ENCODE results near the gene CCNL1.

The CCNL1 gene

GRCh38 chr3:157127831-157128767 is 31.8 kb downstream of the CCNL1 start:
- H3K27me3 ChIP-seq (ENCODE audit: insufficient read depth, low read length) = no peaks in the 10 kb centered on the region
- H3K9ac ChIP-seq (ENCODE audit: low read depth, low read length) = no peak overlapping the region
- no peaks in the 10 kb centered on the region for H3K36me3 ChIP-seq (ENCODE audit: insufficient read depth, low read depth, low read length)
- H3K4me3 ChIP-seq (ENCODE audit: low read length) = no peak overlapping the region
- peaks cover 11% of the 10 kb centered on the region; the same call in 1 of the 2 replicates for H3K4me1 ChIP-seq (ENCODE audit: insufficient read depth, low read length)
- H3K9me3 ChIP-seq (ENCODE audit: insufficient read depth, low read depth, low read length) = no peaks in the 10 kb centered on the region
- H3K27ac ChIP-seq (ENCODE audit: low read length) = no peak overlapping the region

GRCh38 chr3:157127268-157127667 is 32.7 kb downstream of the CCNL1 start:
- Histone ChIP-seq H3K9ac (ENCODE audit: low read depth, low read length) (no peak overlapping the region), H3K27me3 (ENCODE audit: insufficient read depth, low read length) (no peaks in the 10 kb centered on the region), H3K4me1 (ENCODE audit: insufficient read depth, low read length) (peaks cover 11% of the 10 kb centered on the region; the same call in 1 of the 2 replicates), H3K36me3 (ENCODE audit: insufficient read depth, low read depth, low read length) (no peaks in the 10 kb centered on the region), H3K9me3 (ENCODE audit: insufficient read depth, low read depth, low read length) (no peaks in the 10 kb centered on the region), H3K4me3 (ENCODE audit: low read length) (no peak overlapping the region), H3K27ac (ENCODE audit: low read length) (no peak overlapping the region)

GRCh38 chr3:157126365-157126764 is 33.6 kb downstream of the CCNL1 start:
- Histone ChIP-seq H3K4me1 (ENCODE audit: insufficient read depth, low read length) (peaks cover 11% of the 10 kb centered on the region; the same call in 1 of the 2 replicates), H3K27ac (ENCODE audit: low read length) (no peak overlapping the region), H3K27me3 (ENCODE audit: insufficient read depth, low read length) (no peaks in the 10 kb centered on the region), H3K36me3 (ENCODE audit: insufficient read depth, low read depth, low read length) (no peaks in the 10 kb centered on the region), H3K9me3 (ENCODE audit: insufficient read depth, low read depth, low read length) (no peaks in the 10 kb centered on the region), H3K4me3 (ENCODE audit: low read length) (no peak overlapping the region), H3K9ac (ENCODE audit: low read depth, low read length) (no peak overlapping the region)

GRCh38 chr3:157125101-157125500 is 34.8 kb downstream of the CCNL1 start:
- H3K4me3 ChIP-seq (ENCODE audit: low read length) = no peak overlapping the region
- H3K36me3 ChIP-seq (ENCODE audit: insufficient read depth, low read depth, low read length) = no peaks in the 10 kb centered on the region
- no peaks in the 10 kb centered on the region for H3K27me3 ChIP-seq (ENCODE audit: insufficient read depth, low read length)
- H3K27ac ChIP-seq (ENCODE audit: low read length) = no peak overlapping the region
- no peaks in the 10 kb centered on the region for H3K9me3 ChIP-seq (ENCODE audit: insufficient read depth, low read depth, low read length)
- H3K4me1 ChIP-seq (ENCODE audit: insufficient read depth, low read length) = peaks cover 8% of the 10 kb centered on the region; the same call in 1 of the 2 replicates
- no peak overlapping the region for H3K9ac ChIP-seq (ENCODE audit: low read depth, low read length)

- Histone ChIP-seq H3K9ac (ENCODE audit: low read depth, low read length) (no peak overlapping the region), H3K9me3 (ENCODE audit: insufficient read depth, low read depth, low read length) (no peaks in the 10 kb centered on the region), H3K27me3 (ENCODE audit: insufficient read depth, low read length) (no peaks in the 10 kb centered on the region), H3K27ac (ENCODE audit: low read length) (no peak overlapping the region), H3K4me3 (ENCODE audit: low read length) (no peak overlapping the region), H3K36me3 (ENCODE audit: insufficient read depth, low read depth, low read length) (no peaks in the 10 kb centered on the region), H3K4me1 (ENCODE audit: insufficient read depth, low read length) (no peaks in the 10 kb centered on the region)
Observed at GRCh38 chr3:157123621-157124020, 36.3 kb downstream of the CCNL1 start.

GRCh38 chr3:157122832-157123427 is 37.0 kb downstream of the CCNL1 start:
- no peak overlapping the region for H3K4me3 ChIP-seq (ENCODE audit: low read length)
- no peaks in the 10 kb centered on the region for H3K9me3 ChIP-seq (ENCODE audit: insufficient read depth, low read depth, low read length)
- H3K9ac ChIP-seq (ENCODE audit: low read depth, low read length) = no peak overlapping the region
- H3K36me3 ChIP-seq (ENCODE audit: insufficient read depth, low read depth, low read length) = no peaks in the 10 kb centered on the region
- no peak overlapping the region for H3K27ac ChIP-seq (ENCODE audit: low read length)
- H3K4me1 ChIP-seq (ENCODE audit: insufficient read depth, low read length) = no peaks in the 10 kb centered on the region
- no peaks in the 10 kb centered on the region for H3K27me3 ChIP-seq (ENCODE audit: insufficient read depth, low read length)

GRCh38 chr3:157122116-157122515 is 37.8 kb downstream of the CCNL1 start:
- no peak overlapping the region for H3K27ac ChIP-seq (ENCODE audit: low read length)
- H3K4me1 ChIP-seq (ENCODE audit: insufficient read depth, low read length) = no peaks in the 10 kb centered on the region
- no peak overlapping the region for H3K9ac ChIP-seq (ENCODE audit: low read depth, low read length)

GRCh38 chr3:157121522-157121921 is 38.4 kb downstream of the CCNL1 start:
- no peak overlapping the region for H3K27ac ChIP-seq (ENCODE audit: low read length)
- H3K36me3 ChIP-seq (ENCODE audit: insufficient read depth, low read depth, low read length) = no peaks in the 10 kb centered on the region
- no peaks in the 10 kb centered on the region for H3K27me3 ChIP-seq (ENCODE audit: insufficient read depth, low read length)
- no peaks in the 10 kb centered on the region for H3K9me3 ChIP-seq (ENCODE audit: insufficient read depth, low read depth, low read length)
- H3K9ac ChIP-seq (ENCODE audit: low read depth, low read length) = no peak overlapping the region
- H3K4me3 ChIP-seq (ENCODE audit: low read length) = no peak overlapping the region
- H3K4me1 ChIP-seq (ENCODE audit: insufficient read depth, low read length) = no peaks in the 10 kb centered on the region

More at GRCh38 chr3:157122116-157122515, 37.8 kb downstream of the CCNL1 start:
- no peaks in the 10 kb centered on the region for H3K36me3 ChIP-seq (ENCODE audit: insufficient read depth, low read depth, low read length)
- no peak overlapping the region for H3K4me3 ChIP-seq (ENCODE audit: low read length)
- H3K27me3 ChIP-seq (ENCODE audit: insufficient read depth, low read length) = no peaks in the 10 kb centered on the region
- no peaks in the 10 kb centered on the region for H3K9me3 ChIP-seq (ENCODE audit: insufficient read depth, low read depth, low read length)

GRCh38 chr3:157120071-157120892 is 39.7 kb downstream of the CCNL1 start:
- Histone ChIP-seq H3K4me3 (ENCODE audit: low read length) (no peak overlapping the region), H3K9ac (ENCODE audit: low read depth, low read length) (no peak overlapping the region), H3K36me3 (ENCODE audit: insufficient read depth, low read depth, low read length) (no peaks in the 10 kb centered on the region), H3K9me3 (ENCODE audit: insufficient read depth, low read depth, low read length) (no peaks in the 10 kb centered on the region), H3K27ac (ENCODE audit: low read length) (no peak overlapping the region), H3K4me1 (ENCODE audit: insufficient read depth, low read length) (no peaks in the 10 kb centered on the region), H3K27me3 (ENCODE audit: insufficient read depth, low read length) (no peaks in the 10 kb centered on the region)

- Histone ChIP-seq H3K4me3 (ENCODE audit: low read length) (no peak overlapping the region), H3K27me3 (ENCODE audit: insufficient read depth, low read length) (no peaks in the 10 kb centered on the region), H3K4me1 (ENCODE audit: insufficient read depth, low read length) (no peaks in the 10 kb centered on the region), H3K9ac (ENCODE audit: low read depth, low read length) (no peak overlapping the region), H3K27ac (ENCODE audit: low read length) (no peak overlapping the region), H3K9me3 (ENCODE audit: insufficient read depth, low read depth, low read length) (no peaks in the 10 kb centered on the region), H3K36me3 (ENCODE audit: insufficient read depth, low read depth, low read length) (no peaks in the 10 kb centered on the region)
Observed at GRCh38 chr3:157119369-157119951, 40.5 kb downstream of the CCNL1 start.

Data from iPS-20b (cell line).